CD14-positive monocyte (primary cell): ENCODE measurements around the gene CHURC1. TPM values are rescaled to one million over a fixed set of nuclear protein-coding genes. Genes with fewer than 3 reads are reported as not detected.
A peak's percentile ranks its signal among the peaks of the same experiment; 100 is the strongest.

Experiments used
- DNase-seq, 3 donors: peaks; one replicate each; pipeline ENCODE4 v3.0.0-alpha.2; 2011 to 2022
- H2AFZ ChIP-seq: 2 replicates; pipeline ENCODE4 v1.6.0; 2012; ENCODE audit warnings: mild to moderate bottlenecking, low read depth, low read length, inconsistent platforms; ENCODE audit not compliant: insufficient read depth, poor library complexity, severe bottlenecking
- H3K27ac ChIP-seq, 2 donors: 1 replicate in 1 of 2; 2 replicates in 1 of 2; pipeline ENCODE4 v1.5.1; 2012 to 2013; ENCODE audit warnings: low read length in 2 of 2, control low read depth in 1 of 2, inconsistent platforms in 1 of 2, low read depth in 1 of 2, mild to moderate bottlenecking in 1 of 2
- H3K27me3 ChIP-seq, 2 donors: one replicate each; pipeline versions ENCODE4 v1.6.0 to v1.6.1; 2011 to 2013; ENCODE audit warnings: low read length in 2 of 2; ENCODE audit not compliant: control insufficient read depth in 2 of 2, insufficient read depth in 2 of 2
- H3K36me3 ChIP-seq, 2 donors: replicated peaks in 1 of 2; 1 replicate in 1 of 2; 2 replicates in 1 of 2; pipeline versions ENCODE4 v1.5.1 to v1.6.1; 2012 to 2013; ENCODE audit warnings: low read length in 2 of 2, control low read depth in 1 of 2, inconsistent platforms in 1 of 2, mild to moderate bottlenecking in 1 of 2; ENCODE audit not compliant: insufficient read depth in 2 of 2, control insufficient read depth in 1 of 2
- H3K4me1 ChIP-seq, 2 donors: 1 replicate in 1 of 2; 2 replicates in 1 of 2; pipeline versions ENCODE4 v1.5.1 to v1.6.1; 2012 to 2013; ENCODE audit warnings: low read length in 2 of 2, control low read depth in 1 of 2, inconsistent platforms in 1 of 2, mild to moderate bottlenecking in 1 of 2, moderate library complexity in 1 of 2; ENCODE audit not compliant: insufficient read depth in 2 of 2, control insufficient read depth in 1 of 2
- H3K4me2 ChIP-seq: replicated peaks from 2 replicates; pipeline ENCODE3; 2012; ENCODE audit warnings: low read length, moderate library complexity, mild to moderate bottlenecking; ENCODE audit not compliant: poor library complexity, severe bottlenecking; ENCODE audit errors: extremely low read depth
- H3K4me3 ChIP-seq, 3 experiments: fragments of 200-600 bp in 1 of 3; sonication (generic) in 1 of 3; replicated peaks in 1 of 3; 1 replicate in 2 of 3; 2 replicates in 1 of 3; pipeline ENCODE4 v1.5.1; 2011 to 2013; ENCODE audit warnings: low read length in 3 of 3, mild to moderate bottlenecking in 3 of 3, control low read depth in 2 of 3, low read depth in 2 of 3, inconsistent platforms in 1 of 3, moderate library complexity in 1 of 3
- H3K79me2 ChIP-seq: 2 replicates; pipeline ENCODE4 v1.6.0; 2012; ENCODE audit warnings: mild to moderate bottlenecking, control low read depth, inconsistent platforms, low read length, moderate library complexity; ENCODE audit not compliant: insufficient read depth
- H3K9ac ChIP-seq: 2 replicates; pipeline ENCODE4 v1.6.0; 2017; ENCODE audit warnings: low read length, mild to moderate bottlenecking; ENCODE audit not compliant: insufficient read depth, poor library complexity, severe bottlenecking
- H3K9me3 ChIP-seq, 2 donors: replicated peaks in 1 of 2; 1 replicate in 1 of 2; 2 replicates in 1 of 2; pipeline versions ENCODE4 v1.5.1 to v1.6.1; 2012 to 2013; ENCODE audit warnings: low read length in 2 of 2, control low read depth in 1 of 2; ENCODE audit not compliant: control insufficient read depth in 1 of 2, insufficient read depth in 1 of 2
- H4K20me1 ChIP-seq: 2 replicates; pipeline ENCODE4 v1.6.0; 2012; ENCODE audit warnings: mild to moderate bottlenecking, low read length, control low read depth, moderate library complexity; ENCODE audit not compliant: insufficient read depth
- H3K27ac Mint-ChIP-seq, 7 donors: one replicate each; pipeline ENCODE4 v1.8.0; 2020; ENCODE audit warnings: mild to moderate bottlenecking in 7 of 7, mixed read lengths in 7 of 7, moderate library complexity in 6 of 7, inconsistent platforms in 2 of 7
- H3K27me3 Mint-ChIP-seq, 3 donors: one replicate each; pipeline ENCODE4 v1.8.0; 2021 to 2022; ENCODE audit warnings: low read depth in 3 of 3, mild to moderate bottlenecking in 3 of 3, mixed read lengths in 3 of 3, moderate library complexity in 3 of 3, inconsistent platforms in 1 of 3
- H3K36me3 Mint-ChIP-seq, 2 donors: one replicate each; pipeline ENCODE4 v1.8.0; 2020; ENCODE audit warnings: mixed read lengths in 2 of 2, inconsistent platforms in 1 of 2, mild to moderate bottlenecking in 1 of 2
- H3K4me1 Mint-ChIP-seq: one replicate; pipeline ENCODE4 v1.8.0; 2020; ENCODE audit warnings: mild to moderate bottlenecking, mixed read lengths
- H3K4me3 Mint-ChIP-seq, 2 donors: one replicate each; pipeline ENCODE4 v1.8.0; 2020; ENCODE audit warnings: mild to moderate bottlenecking in 2 of 2, mixed read lengths in 2 of 2, moderate library complexity in 1 of 2
- H3K9me3 Mint-ChIP-seq, 7 donors: one replicate each; pipeline ENCODE4 v1.8.0; 2020 to 2022; ENCODE audit warnings: mixed read lengths in 7 of 7, mild to moderate bottlenecking in 6 of 7, moderate library complexity in 6 of 7, inconsistent platforms in 2 of 7
- CTCF ChIP-seq: fragments of 200-600 bp; IDR thresholded peaks from one replicate; pipeline ENCODE4 v1.8.0; 2022; ENCODE audit warnings: antibody characterized with exemption, mild to moderate bottlenecking
- WGBS: methylation state at CpG from one replicate; pipeline ENCODE4 v1.1.5; 2013; ENCODE audit warnings: missing lambda C conversion rate; ENCODE audit not compliant: insufficient coverage; 5-methylcytosine and 5-hydroxymethylcytosine counted together
- intact Hi-C, 2 donors: fragments of 100-400 bp; cut with micrococcal nuclease; formaldehyde crosslinking; loops; one replicate each; pipeline versions ENCODE4 v1.15.0 to v1.15.1; 2023
- polyA plus RNA-seq, 3 donors: library from polyadenylated mRNA; depleted of rRNA in 1 of 3; unstranded in 2 of 3; stranded (reverse) in 1 of 3; fragments of 300-500 nt in 2 of 3; fragments of >200 nt in 1 of 3; fragmentation: Illumina TruSeq in 2 of 3; gene quantifications; 1 replicate in 2 of 3; 2 replicates in 1 of 3; pipeline ENCODE4 v1.2.3, GENCODE V29; 2012 to 2021

Gene CHURC1
- polyA plus RNA-seq, 3 donors, result 31.1 to 98.3 (median 81.2) TPM

GRCh38 chr14:64952598-64953309 is 38.5 kb downstream of the CHURC1 start:
- peaks cover 0 to 2% (median 0%) of the 10 kb centered on the region in 3 donors for H3K27me3 Mint-ChIP-seq
- Histone ChIP-seq H4K20me1 (no peaks in the 10 kb centered on the region), H3K79me2 (no peaks in the 10 kb centered on the region), H3K27ac (no peak overlapping the region), H3K27me3 (no peaks in the 10 kb centered on the region), H3K4me3 (no peak overlapping the region), H3K4me2 (no peak overlapping the region), H2AFZ (no peak overlapping the region), H3K4me1 (no peaks in the 10 kb centered on the region), H3K36me3 (peaks cover 0 to 11% of the 10 kb centered on the region in 2 donors), H3K9me3 (no peaks in the 10 kb centered on the region), H3K9ac (no peak overlapping the region)
- no peaks in the 10 kb centered on the region for H3K4me1 Mint-ChIP-seq
- no peak for DNase-seq
- no CpG with 5 or more reads among the region's 7 CpGs for WGBS
- peaks cover 0 to 1% (median 0%) of the 10 kb centered on the region in 7 donors for H3K9me3 Mint-ChIP-seq
- no peak overlapping the region for H3K27ac Mint-ChIP-seq
- H3K36me3 Mint-ChIP-seq, result peaks cover 20 to 25% of the 10 kb centered on the region in 2 donors
- intact Hi-C loops, result no loop called here
- no peak for TF ChIP-seq CTCF
- no peak overlapping the region for H3K4me3 Mint-ChIP-seq

GRCh38 chr14:64953310-64953654 is 39.0 kb downstream of the CHURC1 start:
- Histone ChIP-seq H4K20me1 (no peaks in the 10 kb centered on the region), H3K27me3 (no peaks in the 10 kb centered on the region), H3K9me3 (no peaks in the 10 kb centered on the region), H3K4me2 (no peak overlapping the region), H3K4me1 (no peaks in the 10 kb centered on the region), H3K79me2 (no peaks in the 10 kb centered on the region), H3K36me3 (peaks cover 0 to 7% of the 10 kb centered on the region in 2 donors), H3K27ac (no peak overlapping the region), H2AFZ (no peak overlapping the region), H3K9ac (no peak overlapping the region), H3K4me3 (no peak overlapping the region)
- no peak for TF ChIP-seq CTCF
- no peaks in the 10 kb centered on the region for H3K27me3 Mint-ChIP-seq
- intact Hi-C loops, result no loop called here
- peaks cover 15 to 22% of the 10 kb centered on the region in 2 donors for H3K36me3 Mint-ChIP-seq
- H3K4me1 Mint-ChIP-seq, result no peaks in the 10 kb centered on the region
- WGBS, result 98% methylated on average over 8 of the region's 8 CpGs
- H3K27ac Mint-ChIP-seq, result peak overlapping the region in 1 of 7 donors; percentile 57
- no peak overlapping the region for H3K4me3 Mint-ChIP-seq
- no peak for DNase-seq
- peaks cover 0 to 1% (median 0%) of the 10 kb centered on the region in 7 donors for H3K9me3 Mint-ChIP-seq
